IMR-90 (cell line): ENCODE results near the gene PKDCC. TPM values are rescaled to one million over a fixed set of nuclear protein-coding genes. Genes with fewer than 3 reads are reported as not detected.
A peak's percentile ranks its signal among the peaks of the same experiment; 100 is the strongest.

Experiments used
- ATAC-seq: fragments of 200-7000 bp; cut with Tn5 transposase; 2 replicates; pipeline ENCODE4 v1.9.1; 2020; ENCODE audit warnings: low read depth, mild to moderate bottlenecking, moderate library complexity
- BruUV-seq: library from RNA; stranded (reverse); fragments of 400-500 nt; replicated peaks from 2 replicates; lab custom pipeline; 2021; lab: Mats Ljungman, UMichigan
- CTCF ChIA-PET: fragments of 300-600 bp; formaldehyde crosslinking; extraction: SDS; loops from one replicate; lab custom pipeline; 2021; ENCODE audit warnings: antibody characterized with exemption; lab: Yijun Ruan, JAX
- POLR2A ChIA-PET: fragments of 300-600 bp; sonication (Branson Sonifier 250); formaldehyde crosslinking; loops from one replicate; lab custom pipeline; 2022; ENCODE audit warnings: antibody characterized with exemption; ENCODE audit not compliant: unreplicated experiment; lab: Charles Lee
- DNase-seq: peaks from one replicate; pipeline ENCODE4 v3.0.0; 2013
- H2AFZ ChIP-seq: replicated peaks from 2 replicates; pipeline ENCODE3; 2013; ENCODE audit warnings: low read length, mild to moderate bottlenecking; ENCODE audit not compliant: poor library complexity
- H2AK5ac ChIP-seq: 2 replicates; pipeline ENCODE4 v1.6.1; 2013; ENCODE audit warnings: low read depth, low read length, inconsistent platforms
- H2AK9ac ChIP-seq: replicated peaks from 2 replicates; pipeline ENCODE3; 2013; ENCODE audit warnings: mild to moderate bottlenecking, low read depth, low read length, moderate library complexity; ENCODE audit not compliant: poor library complexity
- H2BK120ac ChIP-seq: 2 replicates; pipeline ENCODE4 v1.6.1; 2013; ENCODE audit warnings: low read depth, low read length, inconsistent platforms
- H2BK15ac ChIP-seq: 3 replicates; pipeline ENCODE4 v1.6.1; 2013; ENCODE audit warnings: low read depth, low read length, inconsistent platforms
- H2BK20ac ChIP-seq: 2 replicates; pipeline ENCODE4 v1.6.1; 2013; ENCODE audit warnings: low read depth, mild to moderate bottlenecking, inconsistent platforms, low read length, moderate library complexity
- H2BK5ac ChIP-seq: 2 replicates; pipeline ENCODE4 v1.6.1; 2013; ENCODE audit warnings: mild to moderate bottlenecking, low read depth, low read length, inconsistent platforms; ENCODE audit not compliant: poor library complexity, severe bottlenecking
- H3K14ac ChIP-seq: replicated peaks from 2 replicates; pipeline ENCODE4 v1.6.1; 2013; ENCODE audit warnings: low read depth, low read length, inconsistent platforms
- H3K18ac ChIP-seq: 2 replicates; pipeline ENCODE4 v1.6.1; 2013; ENCODE audit warnings: low read depth, low read length, control low read depth
- H3K23ac ChIP-seq: 2 replicates; pipeline ENCODE4 v1.6.1; 2013; ENCODE audit warnings: low read depth, low read length, inconsistent platforms
- H3K27ac ChIP-seq: 2 replicates; pipeline ENCODE4 v1.5.1; 2013; ENCODE audit warnings: mild to moderate bottlenecking, control low read depth, low read length; ENCODE audit not compliant: insufficient read depth
- H3K27me3 ChIP-seq: 2 replicates; pipeline ENCODE4 v1.6.1; 2013; ENCODE audit warnings: low read length; ENCODE audit not compliant: control insufficient read depth, insufficient read depth
- H3K36me3 ChIP-seq: 2 replicates; pipeline ENCODE4 v1.6.1; 2013; ENCODE audit warnings: low read length, mixed read lengths; ENCODE audit not compliant: control insufficient read depth, insufficient read depth
- H3K4ac ChIP-seq: 2 replicates; pipeline ENCODE4 v1.6.1; 2013; ENCODE audit warnings: low read depth, low read length, inconsistent platforms
- H3K4me1 ChIP-seq: 2 replicates; pipeline ENCODE4 v1.6.1; 2013; ENCODE audit warnings: low read length, mixed read lengths; ENCODE audit not compliant: control insufficient read depth, insufficient read depth
- H3K4me2 ChIP-seq: 2 replicates; pipeline ENCODE4 v1.6.1; 2013; ENCODE audit warnings: low read depth, mild to moderate bottlenecking, control low read depth, low read length, moderate library complexity
- H3K4me3 ChIP-seq: 2 replicates; pipeline ENCODE4 v1.5.1; 2013; ENCODE audit warnings: low read depth, mild to moderate bottlenecking, control low read depth, low read length, moderate library complexity; ENCODE audit not compliant: insufficient read depth
- H3K56ac ChIP-seq: 2 replicates; pipeline ENCODE4 v1.6.1; 2013; ENCODE audit warnings: low read length, inconsistent platforms; ENCODE audit not compliant: insufficient read depth; ENCODE audit errors: extremely low read depth
- H3K79me1 ChIP-seq, 2 experiments: 2 replicates each; pipeline ENCODE4 v1.6.1; 2013; ENCODE audit warnings: low read length in 2 of 2, inconsistent platforms in 1 of 2, low read depth in 1 of 2
- H3K9ac ChIP-seq: 2 replicates; pipeline ENCODE4 v1.6.1; 2013; ENCODE audit warnings: low read depth, low read length, control low read depth
- H3K9me1 ChIP-seq: 2 replicates; pipeline ENCODE4 v1.6.1; 2013; ENCODE audit warnings: low read length, inconsistent platforms; ENCODE audit not compliant: insufficient read depth
- H3K9me3 ChIP-seq: 2 replicates; pipeline ENCODE4 v1.6.1; 2013; ENCODE audit warnings: low read length; ENCODE audit not compliant: control insufficient read depth, insufficient read depth
- H4K20me1 ChIP-seq: 2 replicates; pipeline ENCODE4 v1.6.1; 2013; ENCODE audit warnings: low read length, inconsistent platforms; ENCODE audit not compliant: insufficient read depth
- H4K5ac ChIP-seq: 2 replicates; pipeline ENCODE4 v1.6.1; 2013; ENCODE audit warnings: mild to moderate bottlenecking, low read depth, low read length, control low read depth
- H4K8ac ChIP-seq, 2 experiments: 2 replicates each; pipeline ENCODE4 v1.6.1; 2013; ENCODE audit warnings: low read depth in 2 of 2, low read length in 2 of 2, control low read depth in 1 of 2, inconsistent platforms in 1 of 2
- H4K91ac ChIP-seq: 2 replicates; pipeline ENCODE4 v1.6.1; 2013; ENCODE audit warnings: low read depth, low read length, inconsistent platforms; ENCODE audit not compliant: insufficient read depth
- BHLHE40 ChIP-seq: fragments of 150-350 bp; IDR thresholded peaks from 2 replicates; pipeline ENCODE4 v1.6.1; 2016; ENCODE audit warnings: mild to moderate bottlenecking, low read depth, low read length
- MAFK ChIP-seq: IDR thresholded peaks from 2 replicates; pipeline ENCODE4 v1.6.1; 2012; ENCODE audit warnings: low read depth, low read length, improper control_type of control experiment
- MAZ ChIP-seq: IDR thresholded peaks from 2 replicates; pipeline ENCODE4 v1.6.1; 2012; ENCODE audit warnings: low read depth, mild to moderate bottlenecking, low read length, improper control_type of control experiment, moderate library complexity, borderline replicate concordance
- RCOR1 ChIP-seq: IDR thresholded peaks from 2 replicates; pipeline ENCODE4 v1.6.1; 2012; ENCODE audit warnings: mild to moderate bottlenecking, low read length, improper control_type of control experiment; ENCODE audit not compliant: insufficient replicate concordance
- WGBS, 2 experiments: methylation state at CpG; one replicate each; pipeline versions ENCODE4 v1.1.5 to v1.1.7; 2013; ENCODE audit warnings: missing lambda C conversion rate in 2 of 2; ENCODE audit not compliant: insufficient read length in 1 of 2; ENCODE audit errors: extremely low coverage in 2 of 2; 5-methylcytosine and 5-hydroxymethylcytosine counted together
- dilution Hi-C: fragments of 300-500 bp; cut with HindIII; formaldehyde crosslinking; loops from one replicate; pipeline ENCODE4 v1.14.3; 2018; ENCODE audit warnings: low sequenced_read_pairs; ENCODE audit not compliant: unreplicated experiment
- in situ Hi-C: fragments of 300-500 bp; cut with MboI; formaldehyde crosslinking; loops from 3 replicates; pipeline ENCODE4 v1.14.3; 2019; ENCODE audit warnings: low sequenced_read_pairs, inconsistent platforms, mixed read lengths
- intact Hi-C: fragments of 100-400 bp; cut with micrococcal nuclease; formaldehyde crosslinking; loops from 2 replicates; pipeline ENCODE4 v1.10.0; 2022
- polyA plus RNA-seq, 3 experiments: library from polyadenylated mRNA; depleted of rRNA; stranded (reverse); fragments of >200 nt; gene quantifications; 2 replicates each; pipeline ENCODE4 v1.2.3, GENCODE V29; 2012; ENCODE audit warnings: low replicate concordance in 1 of 3
- total RNA-seq: library from RNA; depleted of rRNA; stranded (reverse); fragments of >200 nt; gene quantifications from 2 replicates; pipeline ENCODE4 v1.2.3, GENCODE V29; 2012
- TF ChIP-seq, protein P1 (sequence below): fragments of 150-350 bp; IDR thresholded peaks from 2 replicates; pipeline ENCODE4 v1.6.1; 2016; ENCODE audit warnings: low read depth, mild to moderate bottlenecking, low read length, moderate library complexity, borderline replicate concordance
- TF ChIP-seq, protein P2 (sequence below): conservative IDR thresholded peaks from 2 replicates; pipeline ENCODE4 v1.5.1; 2012; ENCODE audit warnings: mild to moderate bottlenecking, low read depth, low read length, improper control_type of control experiment

PKDCC gene
- total and polyA plus RNA-seq, 2 of the 4 experiments (the other 2 are of a cell fraction), result 55.6 to 95.7 TPM

DNA sequence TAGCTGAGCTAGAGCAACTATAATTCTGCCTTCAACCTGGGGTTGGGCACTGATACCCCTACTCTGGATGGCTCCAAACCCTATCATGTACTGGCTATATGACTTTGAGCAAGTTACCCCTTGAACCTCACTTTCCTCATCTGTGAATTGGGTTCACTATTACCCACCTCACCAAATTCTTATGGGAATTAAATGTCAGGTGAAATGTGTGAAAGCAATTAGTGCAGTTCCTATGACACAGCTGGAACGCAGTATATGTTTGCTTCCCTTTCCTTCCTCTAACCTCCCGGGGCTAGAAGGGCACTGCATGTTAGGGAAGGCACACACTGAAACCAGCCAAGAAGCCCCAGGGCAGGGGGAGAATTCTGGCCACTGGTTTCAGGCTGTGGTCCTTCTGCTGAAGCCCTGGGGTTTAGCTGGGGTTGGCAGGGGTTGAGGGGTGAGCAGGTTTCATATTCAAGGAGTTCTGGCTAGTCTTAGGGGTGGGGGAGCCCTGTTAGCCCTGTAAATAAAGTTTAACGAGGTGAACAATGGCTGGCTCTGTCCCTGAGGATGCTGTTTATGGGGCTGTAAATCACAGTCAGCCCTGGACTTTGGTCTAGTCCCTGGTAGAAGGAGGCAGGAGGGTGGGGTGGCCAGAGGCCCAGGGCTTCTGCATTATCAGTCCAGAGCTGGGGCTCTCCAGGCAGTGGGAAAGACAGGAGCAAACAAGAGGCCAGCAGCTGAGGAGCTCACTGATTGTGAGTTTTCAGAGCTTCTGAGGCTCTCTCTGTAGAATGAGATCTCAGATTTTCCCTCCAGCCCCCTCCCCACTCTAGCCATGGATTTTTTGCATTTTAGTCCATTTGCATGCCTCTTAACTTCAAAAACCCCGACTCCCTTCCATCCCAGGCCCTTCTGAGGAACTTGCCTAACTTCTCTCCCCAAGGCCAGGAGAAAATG lies 8.0 kb downstream of the PKDCC start:
- intact Hi-C loops (no loop called here), in situ Hi-C loops (no loop called here), dilution Hi-C loops (no loop called here)
- TF ChIP-seq BHLHE40 (no peak), RCOR1 (no peak), MAFK (no peak), MAZ (no peak)
- TF ChIP-seq, protein P1, sequence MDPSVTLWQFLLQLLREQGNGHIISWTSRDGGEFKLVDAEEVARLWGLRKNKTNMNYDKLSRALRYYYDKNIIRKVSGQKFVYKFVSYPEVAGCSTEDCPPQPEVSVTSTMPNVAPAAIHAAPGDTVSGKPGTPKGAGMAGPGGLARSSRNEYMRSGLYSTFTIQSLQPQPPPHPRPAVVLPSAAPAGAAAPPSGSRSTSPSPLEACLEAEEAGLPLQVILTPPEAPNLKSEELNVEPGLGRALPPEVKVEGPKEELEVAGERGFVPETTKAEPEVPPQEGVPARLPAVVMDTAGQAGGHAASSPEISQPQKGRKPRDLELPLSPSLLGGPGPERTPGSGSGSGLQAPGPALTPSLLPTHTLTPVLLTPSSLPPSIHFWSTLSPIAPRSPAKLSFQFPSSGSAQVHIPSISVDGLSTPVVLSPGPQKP, result no peak
- TF ChIP-seq, protein P2, sequence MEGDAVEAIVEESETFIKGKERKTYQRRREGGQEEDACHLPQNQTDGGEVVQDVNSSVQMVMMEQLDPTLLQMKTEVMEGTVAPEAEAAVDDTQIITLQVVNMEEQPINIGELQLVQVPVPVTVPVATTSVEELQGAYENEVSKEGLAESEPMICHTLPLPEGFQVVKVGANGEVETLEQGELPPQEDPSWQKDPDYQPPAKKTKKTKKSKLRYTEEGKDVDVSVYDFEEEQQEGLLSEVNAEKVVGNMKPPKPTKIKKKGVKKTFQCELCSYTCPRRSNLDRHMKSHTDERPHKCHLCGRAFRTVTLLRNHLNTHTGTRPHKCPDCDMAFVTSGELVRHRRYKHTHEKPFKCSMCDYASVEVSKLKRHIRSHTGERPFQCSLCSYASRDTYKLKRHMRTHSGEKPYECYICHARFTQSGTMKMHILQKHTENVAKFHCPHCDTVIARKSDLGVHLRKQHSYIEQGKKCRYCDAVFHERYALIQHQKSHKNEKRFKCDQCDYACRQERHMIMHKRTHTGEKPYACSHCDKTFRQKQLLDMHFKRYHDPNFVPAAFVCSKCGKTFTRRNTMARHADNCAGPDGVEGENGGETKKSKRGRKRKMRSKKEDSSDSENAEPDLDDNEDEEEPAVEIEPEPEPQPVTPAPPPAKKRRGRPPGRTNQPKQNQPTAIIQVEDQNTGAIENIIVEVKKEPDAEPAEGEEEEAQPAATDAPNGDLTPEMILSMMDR, result no peak
- Histone ChIP-seq H4K20me1 (peaks cover 34% of the 10 kb centered on the region; the same call in 1 of the 2 replicates), H3K79me1 (peaks cover 35 to 74% of the 10 kb centered on the region in 2 experiments), H3K56ac (no peak overlapping the region), H2AK9ac (no peak overlapping the region), H3K14ac (no peak overlapping the region), H3K27ac (peak overlapping the region; percentile 17; the same call in 1 of the 2 replicates), H2AFZ (no peak overlapping the region), H2BK15ac (no peak overlapping the region), H3K4ac (peak overlapping the region; percentile 19), H4K5ac (no peak overlapping the region), H2BK120ac (peak overlapping the region; percentile 3; the same call in 1 of the 2 replicates), H3K18ac (no peak overlapping the region), H2BK5ac (no peak overlapping the region), H3K9me1 (peaks cover 46% of the 10 kb centered on the region), H3K9me3 (no peaks in the 10 kb centered on the region), H3K36me3 (peaks cover 83% of the 10 kb centered on the region), H3K4me1 (peaks cover 49% of the 10 kb centered on the region), H3K4me2 (no peak overlapping the region), H3K4me3 (no peak overlapping the region), H4K91ac (no peak overlapping the region), H2AK5ac (no peak overlapping the region), H3K23ac (0 out of 2 replicates have a peak overlapping the region, but pooled peaks have one; percentile 17), H3K27me3 (no peaks in the 10 kb centered on the region), H2BK20ac (no peak overlapping the region), H4K8ac (no peak overlapping the region), H3K9ac (no peak overlapping the region; the same call in 1 of the 2 replicates)
- DNase-seq, result no peak
- no TSS peak for BruUV-seq
- ChIA-PET POLR2A (no interaction called here), CTCF (no interaction called here)
- 50% methylated on average over 1 of the region's 4 CpGs; no CpG with 5 or more reads in 1 of the 2 experiments for WGBS, 2 experiments
- ATAC-seq, result no peak
